ENCODE data around the gene FRMD4A.

GRCh38 chr10:14191871-14192270, 138.9 kb downstream of the FRMD4A start:
- TF ChIP-seq CTCF (conservative IDR thresholded peaks at IDR 0.05; ENCODE audit: low read depth, low read length) (no peak), RFX5 (IDR thresholded peaks at IDR 0.05; ENCODE audit: low read depth, low read length) (no peak), POLR2A (IDR thresholded peaks at IDR 0.05; ENCODE audit: low read depth, low read length) (no peak), CEBPB (IDR thresholded peaks at IDR 0.05; ENCODE audit: low read depth, low read length) (no peak), MXI1 (IDR thresholded peaks at IDR 0.05; ENCODE audit: borderline replicate concordance, low read depth, low read length) (no peak), USF2 (IDR thresholded peaks at IDR 0.05; ENCODE audit: low read depth, low read length) (no peak), NFE2L2 (IDR thresholded peaks at IDR 0.05; ENCODE audit: low read depth, low read length) (no peak), RAD21 (IDR thresholded peaks at IDR 0.05; ENCODE audit: low read length) (no peak), BHLHE40 (IDR thresholded peaks at IDR 0.05; ENCODE audit: low read depth, low read length) (no peak), RCOR1 (IDR thresholded peaks at IDR 0.05; ENCODE audit: insufficient replicate concordance, low read length) (no peak), MAFK (IDR thresholded peaks at IDR 0.05; ENCODE audit: low read depth, low read length) (no peak), FOS (IDR thresholded peaks at IDR 0.05; ENCODE audit: low read depth, low read length) (no peak)

Measured in IMR-90 (cell line).